A549 treated with RU486 at 1 μM for 4 hours (cell line): ENCODE data around the gene FAM120B. TPM values are rescaled to one million over a fixed set of nuclear protein-coding genes. Genes with fewer than 3 reads are reported as not detected.

ENCODE experiments used
- total RNA-seq: library from RNA; stranded (reverse); fragments of 200-300 nt; extraction: Qiagen RNA extraction; gene quantifications from 5 replicates; pipeline ENCODE4 v1.2.3, GENCODE V29; 2022; ENCODE audit warnings: low read depth

FAM120B gene
- total RNA-seq: 8.6 to 10.6 TPM (median 9.8 TPM) in 5 replicates

GRCh38 chr6:170306324-170307079 lies at the start of gene FAM120B:
Gene FAM120B (plus strand): TSS chr6:170306758. CDS start chr6:170317391, 10,633 bp downstream.

GRCh38 chr6:170290296-170291128 lies 16.0 kb upstream of the FAM120B start, which contains the start of gene DLL1:
Gene DLL1 (minus strand): TSS chr6:170291078. CDS start chr6:170290139, 939 bp downstream.

Other genes with a start within 250 kb of the FAM120B start
- gene DLL1, start 15.7 kb upstream of the FAM120B start, total RNA-seq: 0.14 to 0.29 TPM (median 0.22 TPM) in 5 replicates
- gene PSMB1, start 246.5 kb downstream of the FAM120B start, total RNA-seq: 232 to 257 TPM (median 241 TPM) in 5 replicates
- 16.0 to 18.8 TPM (median 17.4 TPM) in 5 replicates for gene TBP, start 247.6 kb downstream of the FAM120B start, total RNA-seq